GM21825 (cell line): ENCODE measurements around the gene GALM.
"Not testable (repeated sequence)": the region's sequence is repeated elsewhere in the genome, so short reads cannot be mapped to it uniquely, and the experiment has no call there.

ENCODE experiments used
- ATAC-seq: cut with Tn5 transposase; IDR thresholded peaks from one replicate; pipeline ENCODE4 v1.9.1; 2021; ENCODE audit warnings: mild to moderate bottlenecking, moderate library complexity; ENCODE audit not compliant: unreplicated experiment

The GALM gene

DNA sequence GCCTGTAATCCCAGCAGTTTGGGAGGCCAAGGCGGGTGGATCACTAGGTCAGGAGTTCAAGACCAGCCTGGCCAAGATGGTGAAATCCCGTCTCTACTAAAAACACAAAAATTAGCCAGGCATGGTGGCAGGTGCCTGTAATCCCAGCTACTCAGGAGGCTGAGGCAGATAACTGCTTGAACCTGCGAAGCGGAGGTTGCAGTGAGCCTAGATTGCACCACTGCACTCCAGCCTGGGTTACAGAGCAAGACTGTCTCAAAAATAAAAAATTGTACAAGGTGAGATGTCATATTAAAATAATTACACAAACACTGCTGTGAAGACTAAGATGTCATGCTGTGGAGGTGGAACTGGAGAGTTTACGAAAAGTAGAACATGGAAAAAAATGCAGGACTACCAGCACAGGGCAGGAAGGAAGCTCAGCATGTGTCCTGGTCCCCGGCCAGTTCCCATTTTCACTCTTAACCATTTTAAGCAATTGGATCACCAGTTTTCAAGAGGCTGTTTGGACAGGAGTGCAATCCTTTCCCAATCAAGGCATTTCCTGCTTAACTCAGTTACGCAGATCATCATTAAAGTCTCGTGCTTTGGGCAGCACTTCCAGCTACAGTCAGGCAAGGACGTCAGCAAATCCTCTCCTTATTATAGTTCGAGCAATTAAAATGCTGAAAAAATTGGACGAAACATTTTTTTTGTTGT, 71.2 kb downstream of the GALM start:
- ATAC-seq: not testable (repeated sequence)

DNA sequence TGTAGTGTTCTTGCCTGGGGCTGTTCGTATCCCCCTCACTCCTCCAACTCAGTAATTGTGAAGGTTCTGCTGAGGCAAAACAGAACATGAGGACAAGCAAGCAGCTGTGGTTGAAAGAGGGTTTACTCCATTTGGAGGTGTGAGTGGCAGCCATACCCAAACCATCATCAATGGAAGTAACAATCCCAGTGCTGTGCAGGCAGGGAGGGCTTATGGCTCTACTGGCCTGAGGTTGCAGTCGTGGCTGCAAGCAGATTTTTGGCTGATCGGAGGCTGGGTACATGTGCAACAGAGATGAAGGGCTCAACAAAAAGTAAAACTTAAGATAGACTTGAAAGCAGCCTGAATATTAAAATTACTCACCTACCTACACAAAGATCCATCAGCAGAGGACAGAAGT, 72.0 kb downstream of the GALM start:
- ATAC-seq: no peak

DNA sequence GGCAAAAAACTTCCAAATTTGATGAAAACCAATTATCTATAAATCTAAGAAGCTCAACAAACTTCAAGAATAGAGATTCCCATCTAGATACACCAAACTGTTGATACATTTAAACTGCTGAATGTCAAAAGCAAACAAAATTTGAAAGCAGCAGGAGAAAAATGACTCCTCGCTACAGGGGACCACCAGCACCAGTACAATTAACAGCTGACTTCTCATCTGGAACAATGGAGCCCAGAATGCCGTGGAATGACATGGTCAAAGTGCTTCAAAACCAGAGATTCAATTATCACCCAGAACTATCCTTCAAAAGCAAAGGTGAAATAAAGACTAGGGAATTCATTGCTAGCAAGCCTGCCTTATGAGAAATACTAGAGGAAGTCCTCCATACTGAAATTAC, 73.6 kb downstream of the GALM start:
- ATAC-seq: no peak

DNA sequence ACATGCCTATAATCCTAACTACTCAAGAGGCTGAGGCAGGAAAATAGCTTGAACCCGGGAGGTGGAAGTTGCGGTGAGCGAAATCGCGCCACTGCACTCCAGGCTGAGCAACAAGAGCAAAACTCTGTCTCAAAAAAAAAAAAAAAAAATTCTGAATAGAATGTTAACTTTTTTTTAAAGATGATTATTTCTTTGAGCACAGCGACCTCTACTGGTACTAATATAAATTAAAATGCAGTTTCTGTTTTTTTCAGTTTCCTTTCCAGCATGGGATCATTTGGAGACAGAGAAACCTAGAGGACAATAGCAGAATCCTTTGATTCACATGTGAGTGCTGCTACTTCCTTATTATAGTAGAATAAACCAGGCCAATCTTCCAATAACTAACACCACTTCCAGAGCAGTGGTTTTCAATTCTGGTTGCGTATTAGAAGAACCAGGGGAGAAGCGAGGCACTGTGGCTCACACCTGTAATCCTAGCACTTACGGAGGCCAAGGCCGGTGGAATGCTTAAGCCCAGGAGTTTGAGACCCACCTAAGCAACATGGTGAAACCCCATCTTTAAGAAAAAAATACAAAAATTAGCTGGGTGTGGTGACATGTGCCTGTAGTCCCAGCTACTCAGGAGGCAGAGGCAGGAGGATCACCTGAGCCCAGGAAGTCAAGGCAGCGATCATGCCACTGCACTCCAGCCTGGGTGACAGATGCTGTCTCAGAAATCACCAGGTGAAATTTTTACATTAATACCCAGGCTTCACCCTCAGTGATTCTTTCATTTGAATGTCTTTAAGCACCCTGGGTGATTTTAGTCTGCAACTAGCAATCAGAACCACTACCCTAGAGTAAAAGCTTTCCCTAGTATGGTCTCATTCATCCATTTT, 75.2 kb downstream of the GALM start:
- ATAC-seq: no peak

DNA sequence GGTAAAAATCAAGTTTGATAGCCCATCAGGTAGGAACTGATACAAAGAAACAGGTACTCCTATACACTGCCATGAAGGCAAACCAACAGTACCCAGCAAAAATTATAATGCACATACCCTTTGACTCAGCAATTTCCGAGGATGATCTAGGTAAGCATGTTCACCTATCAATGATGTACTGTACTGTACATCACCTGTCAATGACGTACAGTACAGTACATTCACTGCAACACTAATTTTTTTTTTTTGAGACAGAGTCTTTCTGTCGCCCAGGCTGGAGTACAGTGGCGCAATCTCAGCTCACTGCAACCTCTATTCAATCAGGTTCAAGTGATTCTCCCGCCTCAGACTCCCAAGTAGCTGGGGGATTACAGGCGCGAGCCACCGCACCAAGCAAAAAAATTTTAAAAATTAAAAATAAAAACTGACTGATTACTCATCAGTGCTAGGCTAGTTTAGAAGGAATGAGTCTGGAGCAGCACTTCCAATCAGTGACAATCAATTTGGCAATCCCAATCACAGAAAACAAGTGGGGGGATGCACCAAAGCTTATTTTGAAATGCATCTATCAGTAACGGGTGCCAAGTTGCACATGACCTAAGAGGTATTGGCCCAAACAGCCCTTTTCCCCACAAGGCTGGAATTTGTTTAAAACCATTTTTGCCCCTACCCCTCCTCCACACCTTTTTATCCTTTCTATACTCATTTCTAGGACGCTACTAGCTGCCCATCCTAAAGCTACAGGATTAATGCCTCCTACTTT, 77.1 kb downstream of the GALM start:
- no peak for ATAC-seq

DNA sequence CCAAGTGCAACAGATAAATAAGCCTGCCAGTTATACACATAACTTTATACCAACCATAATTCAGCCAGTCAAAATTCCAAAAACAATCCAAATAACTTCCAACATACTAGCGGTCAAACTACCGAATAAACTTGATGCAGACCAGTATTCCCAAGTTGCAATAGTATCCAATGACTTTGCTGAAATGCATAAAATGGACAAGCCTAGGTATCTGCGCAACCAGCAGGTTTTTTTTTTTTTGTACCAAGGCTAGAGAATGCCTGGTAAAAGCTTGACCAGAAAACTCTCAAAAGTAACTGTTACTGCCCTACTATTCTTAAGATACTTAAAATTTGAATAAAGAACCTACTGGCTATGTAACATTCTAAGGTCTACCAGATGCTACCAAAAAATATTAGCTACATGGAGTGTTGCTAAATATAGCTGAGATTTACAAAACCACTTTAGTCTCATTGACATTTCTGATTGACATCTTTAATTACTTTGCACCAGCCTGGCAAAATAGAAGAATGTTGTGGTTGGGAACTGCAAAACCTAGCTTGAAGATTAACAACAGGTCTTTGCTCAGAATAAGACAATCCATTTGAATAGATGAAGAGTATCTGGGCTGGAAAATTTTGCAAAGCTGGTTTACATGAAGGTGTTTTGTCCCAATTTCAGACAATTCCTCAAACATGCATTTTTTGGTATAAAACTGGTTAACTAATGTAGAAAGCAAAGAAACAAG, 77.9 kb downstream of the GALM start:
- ATAC-seq: no peak

DNA sequence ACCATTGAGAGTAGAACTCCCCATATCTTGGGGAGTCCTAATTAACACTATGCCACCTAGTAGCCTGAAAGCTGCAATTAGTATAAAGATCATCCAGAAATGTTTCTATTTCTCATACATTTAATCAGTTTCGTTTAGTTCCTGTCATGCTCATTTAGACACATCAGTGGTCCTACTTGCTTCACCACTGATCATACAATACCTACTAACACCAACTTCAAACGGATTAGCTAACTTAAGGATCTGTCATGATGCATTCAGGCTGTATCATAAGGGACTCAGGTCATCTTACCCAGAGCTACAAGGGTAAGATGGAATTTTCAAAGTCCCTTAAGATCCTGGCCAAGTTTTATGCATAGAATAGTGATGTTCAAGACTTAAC, 78.5 kb downstream of the GALM start:
- ATAC-seq: no peak

DNA sequence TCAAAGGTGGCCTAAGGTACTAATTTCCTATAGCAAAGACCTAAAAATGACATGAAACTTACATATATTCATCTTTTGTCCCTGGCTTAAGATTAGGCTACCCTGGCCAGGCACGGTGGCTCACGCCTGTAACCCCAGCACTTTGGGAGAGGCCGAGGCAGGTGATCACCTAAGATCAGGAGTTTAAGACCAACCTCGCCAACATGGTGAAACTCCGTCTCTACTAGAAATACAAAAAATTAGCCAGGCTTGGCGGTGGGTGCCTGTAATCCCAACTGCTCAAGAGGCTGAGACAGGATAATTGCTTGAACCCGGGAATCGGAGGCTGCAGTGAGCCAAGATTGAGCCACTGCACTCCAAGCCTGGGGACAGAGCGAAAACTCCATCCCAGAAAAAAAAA, 79.4 kb downstream of the GALM start:
- no peak for ATAC-seq

DNA sequence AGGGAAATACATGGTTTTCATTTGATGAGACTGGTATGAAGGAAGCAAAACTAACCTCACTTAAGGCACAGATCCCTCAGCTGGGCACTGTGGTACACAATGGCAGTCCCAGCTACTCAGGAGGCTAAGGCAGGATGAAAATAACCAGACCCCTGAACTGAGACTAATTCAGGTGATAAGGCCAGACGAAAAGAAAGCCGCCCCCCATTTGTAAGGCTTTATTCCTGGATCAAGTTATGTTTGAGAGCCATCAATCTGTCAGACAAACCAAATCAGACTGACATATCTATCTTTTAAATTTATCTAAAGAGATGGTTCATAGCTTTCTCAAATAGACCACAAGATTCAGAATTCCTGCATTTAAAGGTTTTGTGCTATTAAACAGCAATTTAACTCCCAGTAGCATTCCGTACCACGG, 81.1 kb downstream of the GALM start:
- no peak for ATAC-seq

DNA sequence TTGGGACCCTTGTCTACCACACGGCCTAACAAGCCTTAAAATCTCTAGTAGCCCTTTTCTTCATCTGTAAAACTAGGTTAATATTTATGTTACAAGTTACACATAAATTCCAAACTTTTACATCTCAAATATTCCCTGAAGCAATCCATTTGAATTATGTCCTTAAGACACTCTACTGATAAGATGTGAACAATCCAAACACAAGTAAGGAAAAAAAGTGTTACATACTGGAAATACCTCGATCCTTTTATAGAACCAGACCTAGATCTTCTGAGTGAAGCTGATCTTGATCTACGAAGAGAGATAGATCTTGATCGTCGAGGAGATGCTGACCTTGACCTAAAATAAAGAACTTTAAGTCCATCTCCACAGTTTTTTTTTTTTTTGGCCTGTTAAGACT, 81.9 kb downstream of the GALM start:
- no peak for ATAC-seq

DNA sequence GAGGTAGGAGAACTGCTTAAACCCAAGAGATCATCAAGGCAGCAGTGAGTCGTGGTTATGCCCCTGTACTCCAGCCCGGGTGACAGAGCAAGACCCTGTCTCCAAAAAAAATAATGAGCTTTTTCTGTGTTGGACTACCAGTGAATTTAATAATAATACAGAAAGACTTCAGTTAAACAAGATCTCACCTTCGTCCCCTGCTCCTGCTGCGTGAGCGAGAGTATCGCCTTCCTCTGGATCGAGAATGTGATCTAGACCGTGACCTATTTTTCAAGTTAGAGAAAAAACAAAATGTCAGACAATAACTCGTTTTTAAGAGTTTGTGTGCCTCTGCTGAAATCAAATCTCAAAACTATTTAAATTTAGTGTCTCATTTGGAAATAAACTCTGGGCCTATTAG, 82.5 kb downstream of the GALM start:
- no peak for ATAC-seq

DNA sequence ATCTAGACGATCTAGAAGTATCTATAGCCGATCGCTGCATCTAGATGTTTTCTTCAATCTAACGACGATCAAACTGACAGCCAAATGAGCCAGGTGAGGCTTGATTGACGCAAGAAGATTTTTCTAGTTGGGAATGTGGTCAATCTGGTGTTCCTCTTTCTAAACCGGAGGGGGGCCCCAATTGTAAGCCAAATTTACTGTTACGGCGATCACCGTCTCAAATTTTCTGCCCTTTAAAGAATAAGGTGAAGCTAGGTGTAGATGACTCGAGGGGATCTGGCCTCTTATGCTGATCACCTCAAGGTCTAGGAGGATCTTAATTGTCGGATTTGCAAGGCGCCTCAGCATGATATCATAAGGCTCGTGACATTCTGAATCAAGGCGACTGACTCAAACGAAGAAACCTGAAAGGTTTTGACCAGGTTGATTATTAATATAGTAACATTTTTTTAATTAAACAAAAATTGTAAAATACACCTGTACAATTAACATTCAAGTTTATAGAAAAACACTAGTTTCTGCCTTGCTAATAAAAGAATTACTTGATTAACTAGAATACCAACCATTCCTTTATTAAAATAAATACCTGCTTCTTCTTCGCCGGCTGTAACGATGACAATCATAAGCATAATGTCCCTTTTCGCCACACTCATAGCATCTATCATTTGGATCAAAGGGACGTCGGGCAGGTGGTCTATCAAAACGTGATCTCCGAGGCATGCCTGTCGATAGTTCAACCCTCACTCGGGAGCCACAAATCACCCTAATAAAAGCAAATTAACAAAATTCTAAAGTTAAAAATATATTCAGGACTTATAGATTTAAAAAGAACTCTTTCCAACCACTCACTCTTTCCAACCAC, 83.3 kb downstream of the GALM start:
- no peak for ATAC-seq

DNA sequence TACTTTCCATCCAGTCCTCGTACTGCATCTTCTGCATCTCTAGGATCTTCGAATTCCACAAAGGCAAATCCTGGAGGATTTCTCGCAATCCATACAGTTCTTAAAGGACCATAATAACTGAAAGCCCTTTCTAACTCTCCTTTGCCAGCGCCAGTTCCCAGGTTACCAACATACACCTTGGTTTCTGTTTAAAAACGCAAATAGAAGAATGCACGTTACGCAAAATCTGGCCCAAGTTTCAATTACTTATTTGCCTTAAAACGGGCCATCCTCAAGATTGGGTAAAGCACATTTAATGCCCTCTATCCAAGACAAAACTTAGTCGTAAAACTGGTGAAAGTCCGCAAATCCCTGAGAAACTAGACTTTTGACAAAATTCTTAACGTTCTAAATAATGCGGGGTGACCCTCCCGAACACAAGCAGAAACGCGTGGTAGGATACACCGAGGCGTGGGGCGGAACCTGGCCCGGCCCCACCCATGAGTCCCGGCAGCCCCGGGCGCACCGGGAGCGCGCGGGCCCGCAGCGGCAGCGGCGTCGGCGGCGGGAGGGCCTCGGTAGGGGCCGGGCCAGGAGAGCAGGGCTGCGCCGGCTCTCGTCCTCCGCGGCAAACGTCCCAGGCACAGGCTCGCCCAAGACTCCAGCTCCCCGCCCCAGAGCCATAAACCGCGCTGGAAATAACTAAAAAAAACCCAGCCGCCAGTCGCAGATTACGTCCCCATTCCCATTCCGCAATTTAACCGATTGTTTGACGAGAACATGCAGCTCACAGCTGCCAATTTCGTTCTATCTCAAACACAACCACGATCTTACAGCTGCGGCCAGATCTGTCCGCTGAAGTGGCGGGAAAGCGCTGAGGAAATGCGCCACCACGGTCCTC, 84.3 kb downstream of the GALM start:
- peak; percentile 37 for ATAC-seq

DNA sequence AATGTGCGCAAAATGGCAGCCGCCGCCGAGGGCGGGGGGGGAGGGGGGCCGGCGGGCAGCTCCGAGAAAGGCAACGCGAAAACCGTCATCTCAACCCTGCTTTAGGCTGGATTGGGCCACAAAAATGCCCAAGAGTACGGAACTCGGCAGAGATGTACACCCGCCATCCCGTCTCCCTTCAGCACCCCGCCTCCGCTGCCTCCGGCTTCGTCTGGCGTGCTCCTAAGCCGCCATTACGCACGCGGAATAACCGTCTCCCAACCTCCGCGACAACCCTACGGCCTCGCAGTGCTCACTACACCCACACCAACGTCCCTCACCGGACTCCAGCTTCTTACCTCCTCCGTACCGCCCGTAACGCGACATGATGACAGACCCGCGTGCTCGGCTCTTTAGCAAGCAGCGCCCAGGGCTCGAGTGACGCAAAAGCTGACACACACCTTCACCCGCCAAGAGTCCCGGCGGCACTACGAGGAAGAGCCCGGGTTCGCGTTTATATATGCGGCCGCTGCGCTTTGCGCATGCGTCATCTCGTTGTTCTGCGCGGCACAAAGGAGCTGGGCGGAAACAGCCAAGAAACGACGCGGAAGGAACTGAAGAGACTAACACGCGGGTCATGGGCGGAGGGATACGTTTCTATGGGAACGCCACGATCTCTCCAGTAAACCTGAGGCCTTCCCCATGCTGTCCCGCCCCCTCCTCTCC, 85.1 kb downstream of the GALM start, which contains the start of gene SRSF7:
Gene SRSF7, minus strand, starts transcription at position 471 of the 705 bp plus-strand sequence. Its CDS starts 105 bp downstream, at position 366.
- peak; percentile 80 for ATAC-seq

DNA sequence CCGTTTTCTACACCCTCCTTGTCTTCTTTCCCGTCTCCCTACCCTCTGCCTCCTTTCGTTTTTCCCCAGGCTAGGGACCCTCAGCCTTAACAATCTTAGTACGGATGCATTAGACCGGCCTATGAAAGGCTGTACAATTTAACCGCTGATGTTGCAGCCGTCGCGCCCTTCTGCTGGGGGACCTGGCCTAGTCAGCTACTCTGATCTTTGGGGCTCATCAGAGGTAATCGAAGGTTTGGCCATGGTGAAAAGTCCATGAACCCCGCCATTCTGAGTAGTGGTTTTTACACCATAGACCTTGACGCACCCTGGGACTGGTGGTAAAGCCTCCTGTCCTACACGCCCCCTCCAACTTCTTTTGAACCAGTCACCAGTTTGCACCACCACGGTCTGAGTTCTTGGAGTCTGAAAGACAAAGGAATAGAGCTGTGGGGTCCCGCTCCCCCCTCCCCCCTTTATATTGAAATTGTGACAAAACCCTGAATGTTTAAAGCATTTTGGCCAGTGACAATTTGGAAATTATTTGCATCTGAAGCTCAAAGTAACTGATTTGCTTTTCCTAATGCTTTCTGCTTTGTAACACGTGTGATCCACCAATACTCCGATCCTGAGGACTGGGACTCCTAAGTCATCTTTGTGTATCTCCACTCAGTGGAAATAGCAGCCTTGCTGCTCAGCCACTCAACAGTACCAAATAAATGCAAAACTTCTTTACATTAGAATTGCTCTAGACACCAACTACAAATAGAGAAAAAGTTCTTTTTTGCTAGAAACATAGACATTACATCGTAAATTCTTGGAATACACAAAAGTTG, 85.9 kb downstream of the GALM start:
- no peak for ATAC-seq

DNA sequence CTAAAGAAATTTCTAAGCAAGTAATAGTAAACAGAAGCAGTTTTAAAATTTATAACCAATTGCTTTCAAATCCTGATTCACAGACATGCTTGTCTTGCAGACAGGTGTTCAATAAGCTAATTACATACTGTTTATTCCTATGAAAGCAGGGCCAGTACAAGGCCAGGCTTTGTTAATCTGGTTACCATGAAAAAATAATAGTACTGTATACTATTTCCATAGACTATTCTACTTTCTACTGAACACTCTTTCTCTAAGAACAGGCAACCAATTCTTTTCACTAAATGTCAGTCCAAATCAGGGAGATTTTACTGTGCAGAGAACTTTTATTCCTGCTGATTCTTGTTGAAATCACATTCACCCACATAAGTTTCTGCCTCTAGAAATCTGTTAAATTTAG, 88.1 kb downstream of the GALM start:
- no peak for ATAC-seq

DNA sequence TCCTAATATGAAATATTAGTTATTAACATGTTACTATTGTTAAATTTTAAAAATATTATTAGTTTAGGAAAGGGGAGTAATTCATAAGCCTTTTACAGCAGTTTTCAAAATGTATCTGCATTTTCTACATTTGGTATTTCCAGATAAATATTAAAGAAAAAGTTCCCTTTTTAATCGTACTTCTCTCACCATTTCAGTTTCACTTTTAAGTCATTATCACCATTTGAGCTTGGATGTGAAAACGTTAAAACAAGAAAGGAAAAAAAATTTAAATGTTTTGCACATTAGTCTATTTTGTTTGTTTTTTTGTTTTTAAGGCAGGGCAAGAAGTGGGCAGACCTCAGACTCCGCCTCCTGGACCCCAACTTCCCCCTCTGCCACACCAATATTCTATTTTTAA, 88.6 kb downstream of the GALM start:
- ATAC-seq: no peak
